GM23338 (cell line): ENCODE measurements around the gene WWOX. TPM values are rescaled to one million over a fixed set of nuclear protein-coding genes. Genes with fewer than 3 reads are reported as not detected.

Source experiments
- ATAC-seq: fragments of 200-7000 bp; cut with Tn5 transposase; 3 replicates; pipeline ENCODE4 v1.9.1; 2020
- DNase-seq: peaks from one replicate; pipeline ENCODE4 v3.0.0-alpha.2; 2015; ENCODE audit warnings: low spot score
- H2AFZ ChIP-seq: fragments of 200-600 bp; sonication (generic); 2 replicates; pipeline ENCODE4 v1.8.0; 2016; ENCODE audit warnings: antibody characterized with exemption, mild to moderate bottlenecking, moderate library complexity
- H3F3A ChIP-seq: fragments of 200-600 bp; sonication (generic); replicated peaks from 2 replicates; pipeline ENCODE4 v1.8.0; 2017; ENCODE audit warnings: antibody characterized with exemption, mixed run types, low read depth
- H3K27ac ChIP-seq: fragments of 200-600 bp; sonication (generic); 2 replicates; pipeline ENCODE4 v1.6.1; 2016; ENCODE audit warnings: low read depth
- H3K27me3 ChIP-seq: fragments of 200-600 bp; sonication (generic); 2 replicates; pipeline ENCODE4 v1.8.0; 2016; ENCODE audit warnings: mild to moderate bottlenecking, mixed run types, moderate library complexity; ENCODE audit not compliant: insufficient read depth
- H3K36me3 ChIP-seq: fragments of 200-600 bp; sonication (generic); 2 replicates; pipeline ENCODE4 v1.8.0; 2016; ENCODE audit warnings: mild to moderate bottlenecking; ENCODE audit not compliant: insufficient read depth
- H3K4me1 ChIP-seq: fragments of 200-600 bp; sonication (generic); 2 replicates; pipeline ENCODE4 v1.8.0; 2016; ENCODE audit warnings: mild to moderate bottlenecking, moderate library complexity; ENCODE audit not compliant: insufficient read depth
- H3K4me2 ChIP-seq: fragments of 200-600 bp; sonication (generic); 2 replicates; pipeline ENCODE4 v1.7.1; 2017; ENCODE audit warnings: mixed run types
- H3K4me3 ChIP-seq: fragments of 200-600 bp; sonication (generic); 2 replicates; pipeline ENCODE4 v1.6.1; 2016; ENCODE audit warnings: mixed run types
- H3K79me2 ChIP-seq: fragments of 200-600 bp; sonication (generic); replicated peaks from 2 replicates; pipeline ENCODE4 v1.8.0; 2017; ENCODE audit warnings: mild to moderate bottlenecking; ENCODE audit not compliant: insufficient read depth
- H3K9me2 ChIP-seq: fragments of 200-600 bp; sonication (generic); 2 replicates; pipeline ENCODE4 v1.8.0; 2017; ENCODE audit not compliant: insufficient read depth
- H4K20me1 ChIP-seq: fragments of 200-600 bp; sonication (generic); replicated peaks from 2 replicates; pipeline ENCODE4 v1.8.0; 2017; ENCODE audit warnings: mild to moderate bottlenecking; ENCODE audit not compliant: insufficient read depth
- H3K27ac Mint-ChIP-seq: 2 replicates; pipeline ENCODE4 v1.8.0; 2020; ENCODE audit warnings: inconsistent platforms, mild to moderate bottlenecking, moderate library complexity, mixed read lengths
- H3K27me3 Mint-ChIP-seq: 3 replicates; pipeline ENCODE4 v1.8.0; 2022; ENCODE audit warnings: low read depth, mild to moderate bottlenecking, moderate library complexity, mixed read lengths, inconsistent platforms; ENCODE audit not compliant: insufficient read depth, poor library complexity
- H3K36me3 Mint-ChIP-seq: 3 replicates; pipeline ENCODE4 v1.8.0; 2021; ENCODE audit warnings: low read depth, mild to moderate bottlenecking, inconsistent platforms, moderate library complexity, mixed read lengths
- H3K4me1 Mint-ChIP-seq: 3 replicates; pipeline ENCODE4 v1.8.0; 2020; ENCODE audit warnings: mild to moderate bottlenecking, inconsistent platforms, mixed read lengths
- H3K4me3 Mint-ChIP-seq: 3 replicates; pipeline ENCODE4 v1.8.0; 2021; ENCODE audit warnings: moderate library complexity, mild to moderate bottlenecking, inconsistent platforms, mixed read lengths
- H3K9me3 Mint-ChIP-seq: 3 replicates; pipeline ENCODE4 v1.8.0; 2020; ENCODE audit warnings: moderate library complexity, mild to moderate bottlenecking, inconsistent platforms, mixed read lengths
- CTCF ChIP-seq, 2 experiments: fragments of 200-600 bp in 1 of 2; sonication (generic) in 1 of 2; conservative IDR thresholded peaks; 2 replicates each; pipeline versions ENCODE4 v1.5.1 to v1.6.1; 2016 to 2017; ENCODE audit warnings: antibody characterized with exemption in 2 of 2, low read depth in 2 of 2, mild to moderate bottlenecking in 2 of 2, moderate library complexity in 1 of 2
- ETS1 ChIP-seq: IDR thresholded peaks from 2 replicates; pipeline ENCODE4 v1.6.1; 2016; ENCODE audit warnings: antibody characterized with exemption
- EZH2 ChIP-seq: fragments of 200-600 bp; sonication (generic); IDR thresholded peaks from one replicate; pipeline ENCODE4 v1.8.0; 2017; ENCODE audit warnings: antibody characterized with exemption, mild to moderate bottlenecking, low read depth; ENCODE audit not compliant: unreplicated experiment
- EZH2phosphoT487 ChIP-seq: fragments of 200-600 bp; sonication (generic); IDR thresholded peaks from one replicate; pipeline ENCODE4 v1.8.1; 2018; ENCODE audit warnings: antibody characterized with exemption; ENCODE audit not compliant: unreplicated experiment
- JUNB ChIP-seq: IDR thresholded peaks from one replicate; pipeline ENCODE4 v1.6.1; 2016; ENCODE audit warnings: antibody characterized with exemption; ENCODE audit not compliant: unreplicated experiment
- NANOG ChIP-seq: IDR thresholded peaks from 2 replicates; pipeline ENCODE4 v1.6.1; 2016; ENCODE audit warnings: antibody characterized with exemption, borderline replicate concordance
- POLR2AphosphoS5 ChIP-seq: IDR thresholded peaks from 2 replicates; pipeline ENCODE4 v1.6.1; 2016; ENCODE audit warnings: antibody characterized with exemption, low read depth
- STAT1 ChIP-seq: IDR thresholded peaks from one replicate; pipeline ENCODE4 v1.6.1; 2016; ENCODE audit warnings: antibody characterized with exemption; ENCODE audit not compliant: unreplicated experiment
- ZNF331 ChIP-seq: fragments of 250-450 bp; sonication (Bioruptor Pico); IDR thresholded peaks from 2 replicates; pipeline ENCODE4 v1.5.0; 2020; ENCODE audit warnings: low read depth, mild to moderate bottlenecking, moderate library complexity
- ZNF462 ChIP-seq: fragments of 250-450 bp; sonication (Bioruptor Pico); IDR thresholded peaks from 2 replicates; pipeline ENCODE4 v1.5.0; 2020; ENCODE audit warnings: mild to moderate bottlenecking, moderate library complexity
- polyA plus RNA-seq: library from polyadenylated mRNA; unstranded; fragments of >200 nt; fragmentation: Nextera tagmentation; extraction: Ambion mirVana; gene quantifications from 2 replicates; pipeline ENCODE4 v1.2.1, GENCODE V29; 2016
- total RNA-seq: library from RNA; depleted of rRNA; stranded (reverse); fragments of >200 nt; shearing (Covaris generic); gene quantifications from 2 replicates; pipeline ENCODE4 v1.2.3, GENCODE V29; 2014

WWOX gene
- total and polyA plus RNA-seq, 2 experiments from 2014 or later = 10.0 to 19.3 TPM

- no peak for TF ChIP-seq CTCF (conservative IDR thresholded peaks at IDR 0.05; ENCODE audit: low read depth in 2 of 2)
- no peak for TF ChIP-seq STAT1
- no peak for TF ChIP-seq ZNF331 (CRISPR knock-in tag)
- TF ChIP-seq NANOG = no peak
- TF ChIP-seq ETS1 = no peak
- TF ChIP-seq EZH2phosphoT487 = no peak
- TF ChIP-seq POLR2AphosphoS5 = no peak
- TF ChIP-seq EZH2 = no peak
These were observed 548.0 kb downstream of the WWOX start (continued) for GRCh38 chr16:78647491-78647890.

- H3K27me3 Mint-ChIP-seq = no peaks in the 10 kb centered on the region
- no peak overlapping the region for H3K27ac Mint-ChIP-seq
- H3K4me3 Mint-ChIP-seq = no peak overlapping the region
- H3F3A ChIP-seq = no peaks in the 10 kb centered on the region
- DNase-seq = no peak
- ATAC-seq = no peak
- H3K9me2 ChIP-seq = peaks cover 12% of the 10 kb centered on the region; the same call in 1 of the 2 replicates
- no peaks in the 10 kb centered on the region for H3K27me3 ChIP-seq
- H3K36me3 Mint-ChIP-seq = no peaks in the 10 kb centered on the region
- H4K20me1 ChIP-seq = no peaks in the 10 kb centered on the region; the same call in 1 of the 2 replicates
- H3K27ac ChIP-seq = no peak overlapping the region
- no peaks in the 10 kb centered on the region for H3K79me2 ChIP-seq
- H3K4me3 ChIP-seq = no peak overlapping the region
- H3K9me3 Mint-ChIP-seq = no peaks in the 10 kb centered on the region
- H3K36me3 ChIP-seq = no peaks in the 10 kb centered on the region
- H3K4me2 ChIP-seq = no peak overlapping the region
- H2AFZ ChIP-seq = no peak overlapping the region
- H3K4me1 ChIP-seq = peaks cover 3% of the 10 kb centered on the region; the same call in 1 of the 2 replicates
- peaks cover 3% of the 10 kb centered on the region; the same call in 2 of the 3 replicates for H3K4me1 Mint-ChIP-seq
- TF ChIP-seq JUNB (no peak), EZH2 (no peak), ZNF462 (CRISPR knock-in tag) (no peak), STAT1 (no peak), CTCF (conservative IDR thresholded peaks at IDR 0.05; ENCODE audit: low read depth in 2 of 2) (no peak)
These were observed 549.1 kb downstream of the WWOX start for GRCh38 chr16:78648517-78648916.
